Thymus (tissue), 11 donors: Measurements from ENCODE around the gene MFRP. TPM values are rescaled to one million over a fixed set of nuclear protein-coding genes. Genes with fewer than 3 reads are reported as not detected.

Experiments used
- DNase-seq, 9 donors: peaks; one replicate each; pipeline ENCODE4 v3.0.0-alpha.2; 2013; ENCODE audit warnings: low spot score in 9 of 9, low read depth in 6 of 9, missing footprints in 1 of 9
- H3K27ac ChIP-seq, 2 donors: one replicate each; pipeline ENCODE4 v1.5.1; 2013; ENCODE audit warnings: control low read depth in 1 of 2, low read depth in 1 of 2, low read length in 1 of 2, mild to moderate bottlenecking in 1 of 2, moderate library complexity in 1 of 2
- H3K27me3 ChIP-seq, 2 donors: one replicate each; pipeline ENCODE4 v1.5.1; 2013; ENCODE audit warnings: low read length in 1 of 2; ENCODE audit not compliant: control insufficient read depth in 2 of 2, insufficient read depth in 1 of 2
- H3K36me3 ChIP-seq, 2 donors: one replicate each; pipeline ENCODE4 v1.5.1; 2013; ENCODE audit warnings: low read length in 1 of 2, mild to moderate bottlenecking in 1 of 2, moderate library complexity in 1 of 2; ENCODE audit not compliant: control insufficient read depth in 2 of 2, insufficient read depth in 2 of 2
- H3K4me1 ChIP-seq, 2 donors: one replicate each; pipeline ENCODE4 v1.5.1; 2013; ENCODE audit warnings: low read length in 2 of 2; ENCODE audit not compliant: control insufficient read depth in 2 of 2, insufficient read depth in 2 of 2
- H3K4me3 ChIP-seq, 2 donors: one replicate each; pipeline ENCODE4 v1.5.1; 2013; ENCODE audit warnings: low read length in 2 of 2, control low read depth in 1 of 2, mild to moderate bottlenecking in 1 of 2
- H3K9me3 ChIP-seq, 2 donors: one replicate each; pipeline ENCODE4 v1.5.1; 2013; ENCODE audit warnings: low read length in 1 of 2, mild to moderate bottlenecking in 1 of 2; ENCODE audit not compliant: control insufficient read depth in 2 of 2, insufficient read depth in 1 of 2
- WGBS: extraction: QIAGEN DNeasy Blood & Tissue Kit; methylation state at CpG from one replicate; pipeline ENCODE4 v1.1.7; 2013; 5-methylcytosine and 5-hydroxymethylcytosine counted together
- polyA plus RNA-seq: library from polyadenylated mRNA; stranded (reverse); fragments of 200-250 nt; gene quantifications from one replicate; pipeline ENCODE4 v1.2.3, GENCODE V29; 2013
- total RNA-seq: library from RNA; stranded (reverse); fragments of 120-200 nt; gene quantifications from one replicate; pipeline ENCODE4 v1.2.4, GENCODE V29; 2013
- donor health status: healthy.

The MFRP gene
- total and polyA plus RNA-seq, 2 donors: 0.05 TPM; not detected in 1

- H3K4me3 ChIP-seq: no peak overlapping the region
- DNase-seq: no peak
- H3K36me3 ChIP-seq: peaks cover 44 to 69% of the 10 kb centered on the region in 2 donors
- no peaks in the 10 kb centered on the region for H3K27me3 ChIP-seq
- WGBS: 89% methylated on average over 3 of the region's 3 CpGs
- peaks cover 0 to 7% of the 10 kb centered on the region in 2 donors for H3K4me1 ChIP-seq
- H3K9me3 ChIP-seq: peaks cover 7 to 14% of the 10 kb centered on the region in 2 donors
- no peak overlapping the region for H3K27ac ChIP-seq
Observed at GRCh38 chr11:119295178-119295577, 51.3 kb downstream of the MFRP start.

DNA sequence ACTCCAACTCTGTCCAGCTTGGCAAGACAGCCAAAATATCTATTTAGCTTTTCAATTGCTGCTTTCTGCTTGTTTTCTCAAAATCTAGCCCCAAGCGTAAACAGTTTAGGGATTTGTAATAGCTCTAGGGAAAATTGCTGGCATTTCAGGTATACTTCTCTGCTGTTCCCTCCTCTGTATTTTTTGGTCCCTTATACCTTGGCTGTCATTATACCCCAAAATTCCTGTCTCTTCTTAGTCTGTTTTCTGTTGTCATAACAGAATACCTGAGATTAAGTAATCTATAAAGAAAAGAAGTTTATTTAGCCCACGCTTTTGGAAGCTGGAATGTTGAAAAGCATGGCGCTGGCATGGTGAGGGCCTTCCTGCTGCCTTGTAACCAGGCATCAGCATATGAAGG is 53.0 kb downstream of the MFRP start:
- Histone ChIP-seq H3K9me3 (peaks cover 7 to 20% of the 10 kb centered on the region in 2 donors), H3K4me1 (peaks cover 0 to 2% of the 10 kb centered on the region in 2 donors), H3K4me3 (no peak overlapping the region), H3K36me3 (peaks cover 40 to 66% of the 10 kb centered on the region in 2 donors), H3K27ac (no peak overlapping the region), H3K27me3 (no peaks in the 10 kb centered on the region)
- WGBS: 99% methylated on average over 3 of the region's 3 CpGs
- DNase-seq: no peak

DNA sequence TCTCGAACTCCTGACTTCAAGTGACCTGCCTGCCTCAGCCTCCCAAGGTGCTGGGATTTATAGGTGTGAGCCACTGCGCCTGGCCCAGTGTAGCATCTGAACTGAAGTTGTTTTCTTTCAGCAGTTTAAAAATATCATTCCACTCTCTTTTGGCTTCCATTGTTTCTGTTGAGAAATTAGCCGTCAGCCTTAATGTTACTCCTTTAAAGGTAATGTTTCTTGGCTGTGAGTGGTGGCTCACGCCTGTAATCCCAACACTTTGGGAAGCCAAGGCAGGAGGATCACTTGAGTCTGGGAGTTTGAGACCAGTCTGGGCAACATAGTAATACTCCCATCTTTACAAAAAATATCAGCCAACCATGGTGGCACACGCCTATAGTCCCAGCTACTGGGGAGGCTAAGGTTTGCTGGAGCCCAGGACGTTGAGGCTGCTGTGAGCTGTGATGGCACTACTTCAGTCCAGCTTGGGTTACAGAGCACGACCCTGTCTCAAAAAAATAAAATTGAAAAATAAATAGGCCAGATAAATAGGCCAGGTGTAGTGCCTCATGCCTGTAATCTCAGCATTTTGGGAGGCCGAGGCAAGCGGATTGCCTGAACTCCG is 55.5 kb downstream of the MFRP start:
- Histone ChIP-seq H3K27me3 (no peaks in the 10 kb centered on the region), H3K4me1 (no peaks in the 10 kb centered on the region), H3K27ac (no peak overlapping the region), H3K36me3 (peaks cover 34 to 65% of the 10 kb centered on the region in 2 donors), H3K9me3 (peaks cover 7 to 20% of the 10 kb centered on the region in 2 donors), H3K4me3 (no peak overlapping the region)
- no peak for DNase-seq
- WGBS: 98% methylated on average over 10 of the region's 10 CpGs

Other genes with a start within 250 kb of the MFRP start
- 9.6 TPM for gene DPAGT1, start 244.9 kb downstream of the MFRP start, total RNA-seq
- gene DPAGT1, start 244.9 kb downstream of the MFRP start, polyA plus RNA-seq: 22.4 TPM
- gene C2CD2L, start 239.4 kb downstream of the MFRP start, total RNA-seq: 4.7 TPM
- 11.1 TPM for gene C2CD2L, start 239.4 kb downstream of the MFRP start, polyA plus RNA-seq
- 19.5 TPM for gene HINFP, start 225.1 kb downstream of the MFRP start, total RNA-seq
- gene HINFP, start 225.1 kb downstream of the MFRP start, polyA plus RNA-seq: 24.0 TPM
- 0.28 TPM for gene ABCG4, start 197.7 kb downstream of the MFRP start, total RNA-seq
- 2.8 TPM for gene ABCG4, start 197.7 kb downstream of the MFRP start, polyA plus RNA-seq
- gene NLRX1, start 178.0 kb downstream of the MFRP start, total RNA-seq: 5.1 TPM
- 6.5 TPM for gene NLRX1, start 178.0 kb downstream of the MFRP start, polyA plus RNA-seq
- gene NHERF4, start 161.2 kb downstream of the MFRP start, total RNA-seq: not detected
- gene NHERF4, start 161.2 kb downstream of the MFRP start, polyA plus RNA-seq: 0.07 TPM
- 9.2 TPM for gene CBL, start 140.4 kb downstream of the MFRP start, total RNA-seq
- gene CBL, start 140.4 kb downstream of the MFRP start, polyA plus RNA-seq: 21.9 TPM
- gene MCAM, start 29.6 kb downstream of the MFRP start, total RNA-seq: 20.1 TPM
- gene MCAM, start 29.6 kb downstream of the MFRP start, polyA plus RNA-seq: 54.4 TPM
- 2.7 TPM for gene RNF26, start 12.2 kb downstream of the MFRP start, total RNA-seq
- 9.0 TPM for gene RNF26, start 12.2 kb downstream of the MFRP start, polyA plus RNA-seq
- gene C1QTNF5, start 5.8 kb downstream of the MFRP start, total RNA-seq: 4.2 TPM
- 8.6 TPM for gene C1QTNF5, start 5.8 kb downstream of the MFRP start, polyA plus RNA-seq
- gene USP2, start 35.0 kb upstream of the MFRP start, total RNA-seq: 0.19 TPM
- gene USP2, start 35.0 kb upstream of the MFRP start, polyA plus RNA-seq: 1.2 TPM
- 88.8 TPM for gene THY1, start 76.5 kb upstream of the MFRP start, total RNA-seq
- 15.3 TPM for gene THY1, start 76.5 kb upstream of the MFRP start, polyA plus RNA-seq